Measurements from ENCODE around the gene MPND. TPM values are rescaled to one million over a fixed set of nuclear protein-coding genes. Genes with fewer than 3 reads are reported as not detected.
"Not testable (repeated sequence)": the region's sequence is repeated elsewhere in the genome, so short reads cannot be mapped to it uniquely, and the experiment has no call there.

The MPND gene
- total and polyA plus RNA-seq, 2 of the 13 experiments (the other 11 are each of a cell fraction or from before 2014, with no cell fraction given) = 10.8 to 15.8 TPM

GRCh38 chr19:4347521-4347920 is 4.2 kb downstream of the MPND start:
- no peak overlapping the region for H3K4me2 ChIP-seq (ENCODE audit: low read depth, low read length)
- BruUV-seq (replicated peaks) = no TSS peak
- ChIA-PET CTCF (ENCODE audit: low intra/inter-chr PET ratio, low total read pairs) (no interaction called here), POLR2A (interaction anchor here (1.5 kb wide), 1 partner anchor 37 kb away, joined by 4 read pairs; no protein-coding TSS in a partner anchor)
- intact Hi-C loops (cut with micrococcal nuclease; ENCODE audit: unreplicated experiment) (no loop called here), in situ Hi-C loops (cut with HindIII; ENCODE audit: extremely low pct_ligation_motif_present, low pct_unique_long_range_greater_than_20kb) (no loop called here)
- H4K20me1 ChIP-seq (ENCODE audit: insufficient read depth, low read length) = no peaks in the 10 kb centered on the region
- H3K27me3 ChIP-seq (ENCODE audit: control insufficient read depth in 1 of 2, insufficient read depth in 2 of 2, low read length in 2 of 2) = no peaks in the 10 kb centered on the region; a peak in 1 of 5 replicates
- no peak for FAIRE-seq
- ATAC-seq = no peak
- TF ChIP-seq ZNF879 (CRISPR knock-in tag; IDR thresholded peaks at IDR 0.05) (no peak), ZNF7 (CRISPR knock-in tag; IDR thresholded peaks at IDR 0.05) (no peak), NFE2L1 (CRISPR knock-in tag; IDR thresholded peaks at IDR 0.05; ENCODE audit: borderline replicate concordance) (no peak), REXO4 (CRISPR knock-in tag; IDR thresholded peaks at IDR 0.05; ENCODE audit: borderline replicate concordance) (no peak)
- TF ChIP-seq, protein P1, sequence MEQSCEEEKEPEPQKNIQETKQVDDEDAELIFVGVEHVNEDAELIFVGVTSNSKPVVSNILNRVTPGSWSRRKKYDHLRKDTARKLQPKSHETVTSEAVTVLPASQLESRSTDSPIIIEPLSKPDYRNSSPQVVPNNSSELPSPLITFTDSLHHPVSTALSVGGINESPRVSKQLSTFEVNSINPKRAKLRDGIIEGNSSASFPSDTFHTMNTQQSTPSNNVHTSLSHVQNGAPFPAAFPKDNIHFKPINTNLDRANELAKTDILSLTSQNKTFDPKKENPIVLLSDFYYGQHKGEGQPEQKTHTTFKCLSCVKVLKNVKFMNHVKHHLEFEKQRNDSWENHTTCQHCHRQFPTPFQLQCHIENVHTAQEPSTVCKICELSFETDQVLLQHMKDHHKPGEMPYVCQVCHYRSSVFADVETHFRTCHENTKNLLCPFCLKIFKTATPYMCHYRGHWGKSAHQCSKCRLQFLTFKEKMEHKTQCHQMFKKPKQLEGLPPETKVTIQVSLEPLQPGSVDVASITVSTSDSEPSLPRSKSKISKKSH (CRISPR knock-in tag; IDR thresholded peaks at IDR 0.05; ENCODE audit: borderline replicate concordance) = no peak
- TF ChIP-seq, protein P2, sequence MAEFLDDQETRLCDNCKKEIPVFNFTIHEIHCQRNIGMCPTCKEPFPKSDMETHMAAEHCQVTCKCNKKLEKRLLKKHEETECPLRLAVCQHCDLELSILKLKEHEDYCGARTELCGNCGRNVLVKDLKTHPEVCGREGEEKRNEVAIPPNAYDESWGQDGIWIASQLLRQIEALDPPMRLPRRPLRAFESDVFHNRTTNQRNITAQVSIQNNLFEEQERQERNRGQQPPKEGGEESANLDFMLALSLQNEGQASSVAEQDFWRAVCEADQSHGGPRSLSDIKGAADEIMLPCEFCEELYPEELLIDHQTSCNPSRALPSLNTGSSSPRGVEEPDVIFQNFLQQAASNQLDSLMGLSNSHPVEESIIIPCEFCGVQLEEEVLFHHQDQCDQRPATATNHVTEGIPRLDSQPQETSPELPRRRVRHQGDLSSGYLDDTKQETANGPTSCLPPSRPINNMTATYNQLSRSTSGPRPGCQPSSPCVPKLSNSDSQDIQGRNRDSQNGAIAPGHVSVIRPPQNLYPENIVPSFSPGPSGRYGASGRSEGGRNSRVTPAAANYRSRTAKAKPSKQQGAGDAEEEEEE (CRISPR knock-in tag; IDR thresholded peaks at IDR 0.05; ENCODE audit: borderline replicate concordance) = no peak
- no peak overlapping the region for H3K4me3 ChIP-seq (replicated peaks in 1 of 3; ENCODE audit: insufficient read depth in 1 of 3, low read depth in 2 of 3, low read length in 3 of 3)
- H3K36me3 ChIP-seq (replicated peaks in 1 of 2; ENCODE audit: control insufficient read depth in 1 of 2, insufficient read depth in 2 of 2, low read length in 2 of 2) = 0 out of 5 replicates have a peak, but pooled peaks cover 0 to 2% of the 10 kb centered on the region in 2 experiments
- peaks cover 20% of the 10 kb centered on the region for H3K4me1 ChIP-seq (ENCODE audit: insufficient read depth, low read length)
- no peak overlapping the region for H3K9ac ChIP-seq (ENCODE audit: insufficient read depth, low read depth, low read length)
- no peak overlapping the region for H3K27ac ChIP-seq (ENCODE audit: extremely low read length, insufficient read depth, low read length)
- no peak overlapping the region for H2AFZ ChIP-seq (ENCODE audit: low read length)
- 95% methylated on average over 6 of the region's 6 CpGs for WGBS (ENCODE audit: low lambda C conversion rate)
- no peaks in the 10 kb centered on the region for H3K9me3 ChIP-seq (ENCODE audit: low read length)
- DNase-seq (ENCODE audit: low spot score) = no peak
- H3K79me2 ChIP-seq (ENCODE audit: insufficient read depth, low read length) = peaks cover 3% of the 10 kb centered on the region

DNA sequence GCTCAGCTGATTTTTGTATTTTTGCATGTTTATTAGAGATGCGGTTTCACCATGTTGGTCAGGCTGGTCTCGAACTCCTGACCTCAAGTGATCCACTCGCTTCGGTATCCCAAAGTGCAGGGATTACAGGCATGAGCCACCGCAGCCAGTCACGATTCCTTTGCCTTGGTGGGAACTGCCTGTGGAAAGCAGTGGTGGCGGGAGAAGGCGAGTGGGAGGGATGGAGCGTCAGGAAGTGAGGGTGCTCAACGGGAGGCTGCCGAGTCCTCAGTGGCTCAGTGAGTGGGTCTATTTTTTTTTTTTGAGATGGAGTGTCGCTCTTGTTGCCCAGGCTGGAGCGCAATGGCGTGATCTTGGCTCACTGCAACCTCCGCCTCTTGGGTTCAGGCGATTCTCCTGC is 5.9 kb downstream of the MPND start:
- H3K27me3 ChIP-seq (ENCODE audit: control insufficient read depth in 1 of 2, insufficient read depth in 2 of 2, low read length in 2 of 2); H2AFZ ChIP-seq (ENCODE audit: low read length); ATAC-seq; BruUV-seq (replicated peaks); H3K27ac ChIP-seq (ENCODE audit: extremely low read length, insufficient read depth, low read length); H3K4me3 ChIP-seq (replicated peaks in 1 of 3; ENCODE audit: insufficient read depth in 1 of 3, low read depth in 2 of 3, low read length in 3 of 3); H3K79me2 ChIP-seq (ENCODE audit: insufficient read depth, low read length); FAIRE-seq; in situ Hi-C loops (cut with HindIII; ENCODE audit: extremely low pct_ligation_motif_present, low pct_unique_long_range_greater_than_20kb); H4K20me1 ChIP-seq (ENCODE audit: insufficient read depth, low read length); H3K9me3 ChIP-seq (ENCODE audit: low read length); POLR2A ChIA-PET; intact Hi-C loops (cut with micrococcal nuclease; ENCODE audit: unreplicated experiment); H3K36me3 ChIP-seq (replicated peaks in 1 of 2; ENCODE audit: control insufficient read depth in 1 of 2, insufficient read depth in 2 of 2, low read length in 2 of 2); DNase-seq (ENCODE audit: low spot score); H3K4me2 ChIP-seq (ENCODE audit: low read depth, low read length); H3K9ac ChIP-seq (ENCODE audit: insufficient read depth, low read depth, low read length): not testable (repeated sequence)
- H3K4me1 ChIP-seq (ENCODE audit: insufficient read depth, low read length) = peaks cover 16% of the 10 kb centered on the region
- CTCF ChIA-PET (ENCODE audit: low intra/inter-chr PET ratio, low total read pairs) = interaction anchor here (1.6 kb wide), 1 partner anchor 82 kb away, joined by 3 read pairs; no protein-coding TSS in a partner anchor
- 97% methylated on average over 15 of the region's 16 CpGs for WGBS (ENCODE audit: low lambda C conversion rate)

Measured in HepG2 (cell line).